ENCODE data around the gene CHTOP. TPM values are rescaled to one million over a fixed set of nuclear protein-coding genes. Genes with fewer than 3 reads are reported as not detected.

Gene CHTOP
- total and polyA plus RNA-seq, 2 of the 4 experiments (the other 2 are of a cell fraction), result 33.9 to 50.8 TPM

- Histone ChIP-seq H3K4me1 (ENCODE audit: control insufficient read depth, insufficient read depth, low read length) (peaks cover 1% of the 10 kb centered on the region; the same call in 1 of the 2 replicates), H2BK15ac (ENCODE audit: low read depth, low read length) (no peak overlapping the region), H3K27ac (ENCODE audit: insufficient read depth, low read length) (peak overlapping the region; percentile 61), H3K4me2 (ENCODE audit: low read depth, low read length) (peak overlapping the region; percentile 85), H3K79me1 (ENCODE audit: low read depth in 1 of 2, low read length in 2 of 2) (peaks cover 12 to 23% of the 10 kb centered on the region in 2 experiments; a peak in 1 of 4 replicates), H3K9me1 (ENCODE audit: insufficient read depth, low read length) (no peaks in the 10 kb centered on the region), H2AFZ (replicated peaks; ENCODE audit: low read length, poor library complexity) (peak overlapping the region; percentile 90), H4K91ac (ENCODE audit: insufficient read depth, low read depth, low read length) (peak overlapping the region; percentile 86), H3K56ac (ENCODE audit: extremely low read depth, insufficient read depth, low read length) (peak overlapping the region; percentile 89), H3K27me3 (ENCODE audit: control insufficient read depth, insufficient read depth, low read length) (no peaks in the 10 kb centered on the region), H3K9ac (ENCODE audit: low read depth, low read length) (peak overlapping the region; percentile 83), H4K20me1 (ENCODE audit: insufficient read depth, low read length) (peaks cover 11% of the 10 kb centered on the region; the same call in 1 of the 2 replicates), H2BK20ac (ENCODE audit: low read depth, low read length) (no peak overlapping the region), H3K9me3 (ENCODE audit: control insufficient read depth, insufficient read depth, low read length) (no peaks in the 10 kb centered on the region), H2AK9ac (replicated peaks; ENCODE audit: low read depth, low read length, poor library complexity) (peak overlapping the region; percentile 99), H3K14ac (replicated peaks; ENCODE audit: low read depth, low read length) (peak overlapping the region; percentile 93), H2BK5ac (ENCODE audit: low read depth, low read length, poor library complexity, severe bottlenecking) (peak overlapping the region; percentile 33), H3K4ac (ENCODE audit: low read depth, low read length) (peak overlapping the region; percentile 87), H4K5ac (ENCODE audit: low read depth, low read length) (peak overlapping the region; percentile 41), H3K36me3 (ENCODE audit: control insufficient read depth, insufficient read depth, low read length) (peaks cover 30% of the 10 kb centered on the region), H4K8ac (ENCODE audit: low read depth in 2 of 2, low read length in 2 of 2) (peak overlapping the region; percentile 43 to 92), H3K18ac (ENCODE audit: low read depth, low read length) (peak overlapping the region; percentile 11; the same call in 1 of the 2 replicates), H2AK5ac (ENCODE audit: low read depth, low read length) (peak overlapping the region; percentile 91), H3K23ac (ENCODE audit: low read depth, low read length) (peak overlapping the region; percentile 71), H3K4me3 (ENCODE audit: insufficient read depth, low read depth, low read length) (peak overlapping the region; percentile 65), H2BK120ac (ENCODE audit: low read depth, low read length) (peak overlapping the region; percentile 13; the same call in 1 of the 2 replicates)
- BruUV-seq (replicated peaks), result TSS peak; percentile 72
- WGBS, 2 experiments (ENCODE audit: extremely low coverage in 2 of 2, insufficient read length in 1 of 2), result 3% methylated on average over 11 of the region's 22 CpGs; no CpG with 5 or more reads in 1 of the 2 experiments
- POLR2A ChIA-PET (ENCODE audit: unreplicated experiment), result no interaction called here
- DNase-seq (no peak), ATAC-seq (ENCODE audit: low read depth) (peak; percentile 8)
- dilution Hi-C loops (cut with HindIII; ENCODE audit: low sequenced_read_pairs, unreplicated experiment) (no loop called here), intact Hi-C loops (cut with micrococcal nuclease) (loop anchor here (2.0 to 5.0 kb wide), 4 partner anchors 98 to 737 kb away; partner anchors contain the start of gene IL6R), in situ Hi-C loops (cut with MboI; ENCODE audit: low sequenced_read_pairs) (loop anchor here (10.0 kb wide), 1 partner anchor 304 kb away; the partner anchor contains the start of gene JTB)
- CTCF ChIA-PET, result no interaction called here
- TF ChIP-seq FOS (IDR thresholded peaks at IDR 0.05; ENCODE audit: low read depth, low read length) (no peak), RCOR1 (IDR thresholded peaks at IDR 0.05; ENCODE audit: insufficient replicate concordance, low read length) (no peak), BHLHE40 (IDR thresholded peaks at IDR 0.05; ENCODE audit: low read depth, low read length) (no peak), MXI1 (IDR thresholded peaks at IDR 0.05; ENCODE audit: borderline replicate concordance, low read depth, low read length) (no peak), CTCF (conservative IDR thresholded peaks at IDR 0.05; ENCODE audit: low read depth, low read length) (no peak), RAD21 (IDR thresholded peaks at IDR 0.05; ENCODE audit: low read length) (no peak), POLR2A (IDR thresholded peaks at IDR 0.05; ENCODE audit: low read depth, low read length) (no peak), USF2 (IDR thresholded peaks at IDR 0.05; ENCODE audit: low read depth, low read length) (no peak), CHD1 (IDR thresholded peaks at IDR 0.05; ENCODE audit: low read depth, low read length) (no peak), MAZ (IDR thresholded peaks at IDR 0.05; ENCODE audit: borderline replicate concordance, low read depth, low read length) (no peak), SMC3 (IDR thresholded peaks at IDR 0.05; ENCODE audit: low read depth, low read length) (no peak), NFE2L2 (IDR thresholded peaks at IDR 0.05; ENCODE audit: low read depth, low read length) (no peak), CEBPB (IDR thresholded peaks at IDR 0.05; ENCODE audit: low read depth, low read length) (no peak), ELK1 (IDR thresholded peaks at IDR 0.05; ENCODE audit: borderline replicate concordance, low read depth, low read length) (no peak), MAFK (IDR thresholded peaks at IDR 0.05; ENCODE audit: low read depth, low read length) (no peak)
These were observed 36.5 kb downstream of the CHTOP start for GRCh38 chr1:153670257-153670858.
